Activated naive CD4-positive, alpha-beta T cell treated with anti-CD3 and anti-CD28 coated beads, Interleukin-2, amount 50 U/mL, for 24 hours (primary cell): ENCODE results near the gene ATXN7L2.
"Not testable (repeated sequence)": the region's sequence is repeated elsewhere in the genome, so short reads cannot be mapped to it uniquely, and the experiment has no call there.

ENCODE experiments used
- H3K27ac Mint-ChIP-seq: one replicate; pipeline ENCODE4 v1.8.0; 2021; ENCODE audit warnings: mild to moderate bottlenecking, mixed read lengths
- H3K27me3 Mint-ChIP-seq: one replicate; pipeline ENCODE4 v1.8.0; 2021; ENCODE audit warnings: mixed read lengths
- H3K36me3 Mint-ChIP-seq: one replicate; pipeline ENCODE4 v1.8.0; 2021; ENCODE audit warnings: mixed read lengths
- H3K4me1 Mint-ChIP-seq: one replicate; pipeline ENCODE4 v1.8.0; 2021; ENCODE audit warnings: mixed read lengths
- H3K4me3 Mint-ChIP-seq: one replicate; pipeline ENCODE4 v1.8.0; 2021; ENCODE audit warnings: mild to moderate bottlenecking, mixed read lengths
- H3K9me3 Mint-ChIP-seq: one replicate; pipeline ENCODE4 v1.8.0; 2021; ENCODE audit warnings: mixed read lengths

ATXN7L2 gene

GRCh38 chr1:109483672-109484518 lies at the start of gene ATXN7L2:
Gene ATXN7L2 (plus strand): TSS chr1:109483905. CDS start chr1:109483954, 49 bp downstream.
- Mint-ChIP-seq H3K9me3 (no peaks in the 10 kb centered on the region), H3K4me1 (peaks cover 37% of the 10 kb centered on the region), H3K4me3 (peak within 1 kb of the TSS; percentile 95), H3K27me3 (no peaks in the 10 kb centered on the region), H3K36me3 (no peaks in the 10 kb centered on the region), H3K27ac (peak within 1 kb of the TSS; percentile 95)

GRCh38 chr1:109434484-109434883 lies 49.2 kb upstream of the ATXN7L2 start:
- H3K4me3 Mint-ChIP-seq = no peak overlapping the region
- no peaks in the 10 kb centered on the region for H3K27me3 Mint-ChIP-seq
- no peaks in the 10 kb centered on the region for H3K9me3 Mint-ChIP-seq
- no peak overlapping the region for H3K27ac Mint-ChIP-seq
- H3K36me3 Mint-ChIP-seq = no peaks in the 10 kb centered on the region
- no peaks in the 10 kb centered on the region for H3K4me1 Mint-ChIP-seq

- no peaks in the 10 kb centered on the region for H3K4me1 Mint-ChIP-seq
- no peak overlapping the region for H3K27ac Mint-ChIP-seq
- H3K9me3 Mint-ChIP-seq = no peaks in the 10 kb centered on the region
- no peak overlapping the region for H3K4me3 Mint-ChIP-seq
- H3K27me3 Mint-ChIP-seq = no peaks in the 10 kb centered on the region
- no peaks in the 10 kb centered on the region for H3K36me3 Mint-ChIP-seq
These were observed 44.9 kb upstream of the ATXN7L2 start for GRCh38 chr1:109438798-109439297.

GRCh38 chr1:109441069-109441468 lies 42.6 kb upstream of the ATXN7L2 start:
- Mint-ChIP-seq H3K9me3 (no peaks in the 10 kb centered on the region), H3K4me1 (no peaks in the 10 kb centered on the region), H3K27me3 (peaks cover 3% of the 10 kb centered on the region), H3K27ac (no peak overlapping the region), H3K4me3 (no peak overlapping the region), H3K36me3 (no peaks in the 10 kb centered on the region)

- Mint-ChIP-seq H3K27ac (no peak overlapping the region), H3K9me3 (no peaks in the 10 kb centered on the region), H3K27me3 (peaks cover 5% of the 10 kb centered on the region)
These were observed 40.2 kb upstream of the ATXN7L2 start for GRCh38 chr1:109443476-109443875.

GRCh38 chr1:109444346-109444745 lies 39.4 kb upstream of the ATXN7L2 start:
- no peaks in the 10 kb centered on the region for H3K36me3 Mint-ChIP-seq
- H3K4me1 Mint-ChIP-seq = no peaks in the 10 kb centered on the region
- no peaks in the 10 kb centered on the region for H3K9me3 Mint-ChIP-seq
- no peak overlapping the region for H3K4me3 Mint-ChIP-seq
- no peak overlapping the region for H3K27ac Mint-ChIP-seq
- peaks cover 5% of the 10 kb centered on the region for H3K27me3 Mint-ChIP-seq

More at GRCh38 chr1:109443476-109443875, 40.2 kb upstream of the ATXN7L2 start:
- no peak overlapping the region for H3K4me3 Mint-ChIP-seq
- H3K4me1 Mint-ChIP-seq = no peaks in the 10 kb centered on the region
- H3K36me3 Mint-ChIP-seq = no peaks in the 10 kb centered on the region

- not testable (repeated sequence) for H3K9me3 Mint-ChIP-seq, H3K4me3 Mint-ChIP-seq, H3K36me3 Mint-ChIP-seq, H3K4me1 Mint-ChIP-seq, H3K27ac Mint-ChIP-seq
- peaks cover 11% of the 10 kb centered on the region for H3K27me3 Mint-ChIP-seq
These were observed 37.6 kb upstream of the ATXN7L2 start for GRCh38 chr1:109445949-109446695.

GRCh38 chr1:109447524-109447923 lies 36.2 kb upstream of the ATXN7L2 start:
- Mint-ChIP-seq H3K4me3 (no peak overlapping the region), H3K36me3 (peaks cover 2% of the 10 kb centered on the region), H3K27me3 (peaks cover 12% of the 10 kb centered on the region), H3K9me3 (no peaks in the 10 kb centered on the region), H3K27ac (no peak overlapping the region), H3K4me1 (no peaks in the 10 kb centered on the region)

GRCh38 chr1:109454497-109455133 lies 29.1 kb upstream of the ATXN7L2 start:
- no peak overlapping the region for H3K4me3 Mint-ChIP-seq
- H3K9me3 Mint-ChIP-seq = peaks cover 14% of the 10 kb centered on the region
- peaks cover 23% of the 10 kb centered on the region for H3K27me3 Mint-ChIP-seq
- H3K36me3 Mint-ChIP-seq = peaks cover 2% of the 10 kb centered on the region
- H3K4me1 Mint-ChIP-seq = no peaks in the 10 kb centered on the region
- H3K27ac Mint-ChIP-seq = no peak overlapping the region

GRCh38 chr1:109457819-109458218 lies 25.9 kb upstream of the ATXN7L2 start:
- H3K36me3 Mint-ChIP-seq = peaks cover 2% of the 10 kb centered on the region
- H3K4me3 Mint-ChIP-seq = no peak overlapping the region
- peaks cover 23% of the 10 kb centered on the region for H3K27me3 Mint-ChIP-seq
- H3K4me1 Mint-ChIP-seq = no peaks in the 10 kb centered on the region
- no peak overlapping the region for H3K27ac Mint-ChIP-seq
- peaks cover 14% of the 10 kb centered on the region for H3K9me3 Mint-ChIP-seq

- Mint-ChIP-seq H3K9me3 (no peaks in the 10 kb centered on the region), H3K4me1 (peaks cover 7% of the 10 kb centered on the region), H3K4me3 (peak overlapping the region; percentile 73), H3K27ac (no peak overlapping the region), H3K36me3 (no peaks in the 10 kb centered on the region), H3K27me3 (peaks cover 45% of the 10 kb centered on the region)
These were observed 17.6 kb upstream of the ATXN7L2 start for GRCh38 chr1:109466125-109466451.

- H3K27ac Mint-ChIP-seq = no peak within 1 kb of the TSS
- peak within 1 kb of the TSS; percentile 73 for H3K4me3 Mint-ChIP-seq
- H3K4me1 Mint-ChIP-seq = peaks cover 7% of the 10 kb centered on the region
- H3K27me3 Mint-ChIP-seq = peaks cover 45% of the 10 kb centered on the region
- no peaks in the 10 kb centered on the region for H3K36me3 Mint-ChIP-seq
- no peaks in the 10 kb centered on the region for H3K9me3 Mint-ChIP-seq
These were observed 17.0 kb upstream of the ATXN7L2 start, which contains the start of gene SYPL2 for GRCh38 chr1:109466452-109467300. Gene SYPL2 (plus strand): TSS chr1:109466546. CDS start chr1:109466844, 298 bp downstream.

- Mint-ChIP-seq H3K27ac (no peak overlapping the region), H3K36me3 (no peaks in the 10 kb centered on the region), H3K9me3 (no peaks in the 10 kb centered on the region), H3K4me3 (peak overlapping the region; percentile 49), H3K4me1 (peaks cover 7% of the 10 kb centered on the region), H3K27me3 (peaks cover 45% of the 10 kb centered on the region)
These were observed 16.4 kb upstream of the ATXN7L2 start for GRCh38 chr1:109467301-109467777.

GRCh38 chr1:109468061-109468460 lies 15.6 kb upstream of the ATXN7L2 start:
- Mint-ChIP-seq H3K27me3 (peaks cover 45% of the 10 kb centered on the region), H3K36me3 (no peaks in the 10 kb centered on the region), H3K4me3 (peak overlapping the region; percentile 49), H3K9me3 (no peaks in the 10 kb centered on the region), H3K27ac (no peak overlapping the region), H3K4me1 (peaks cover 7% of the 10 kb centered on the region)

- Mint-ChIP-seq H3K36me3 (no peaks in the 10 kb centered on the region), H3K27me3 (peaks cover 43% of the 10 kb centered on the region), H3K9me3 (no peaks in the 10 kb centered on the region), H3K4me3 (no peak overlapping the region), H3K27ac (no peak overlapping the region), H3K4me1 (peaks cover 7% of the 10 kb centered on the region)
These were observed 14.8 kb upstream of the ATXN7L2 start for GRCh38 chr1:109468903-109469302.
